Psoas muscle (tissue), 8 donors: ENCODE measurements around the gene MBNL2. TPM values are rescaled to one million over a fixed set of nuclear protein-coding genes. Genes with fewer than 3 reads are reported as not detected.

Experiments
- ATAC-seq, 4 donors: fragments of 200-7000 bp; cut with Tn5 transposase; one replicate each; pipeline ENCODE4 v1.9.1; 2020; ENCODE audit warnings: moderate library complexity in 3 of 4, mild to moderate bottlenecking in 2 of 4
- DNase-seq, 2 donors: peaks; one replicate each; pipeline ENCODE4 v3.0.0-alpha.2; 2020
- H3K27ac ChIP-seq: fragments of 200-600 bp; one replicate; pipeline ENCODE4 v1.8.0; 2022
- H3K27me3 ChIP-seq, 3 donors: fragments of 200-600 bp in 1 of 3; one replicate each; pipeline versions ENCODE4 v1.6.1 to v1.8.0; 2013 to 2022; ENCODE audit warnings: low read length in 2 of 3, mild to moderate bottlenecking in 2 of 3, moderate library complexity in 1 of 3; ENCODE audit not compliant: insufficient read depth in 3 of 3
- H3K36me3 ChIP-seq, 2 donors: fragments of 200-600 bp in 1 of 2; one replicate each; pipeline versions ENCODE4 v1.6.1 to v1.8.0; 2013 to 2022; ENCODE audit warnings: low read depth in 1 of 2, mild to moderate bottlenecking in 1 of 2, moderate library complexity in 1 of 2; ENCODE audit not compliant: insufficient read depth in 1 of 2
- H3K4me1 ChIP-seq: fragments of 200-600 bp; one replicate; pipeline ENCODE4 v1.8.0; 2022
- H3K4me3 ChIP-seq: fragments of 200-600 bp; one replicate; pipeline ENCODE4 v1.8.0; 2022; ENCODE audit warnings: mild to moderate bottlenecking
- H3K9me3 ChIP-seq: fragments of 200-600 bp; one replicate; pipeline ENCODE4 v1.8.0; 2022
- WGBS, 3 donors: extraction: QIAGEN DNeasy Blood & Tissue Kit; methylation state at CpG; one replicate each; pipeline versions ENCODE4 v1.1.6 to v1.1.7; 2013; 5-methylcytosine and 5-hydroxymethylcytosine counted together
- intact Hi-C, 2 donors: fragments of 100-400 bp; cut with DNase I; formaldehyde crosslinking; loops; one replicate each; pipeline versions ENCODE4 v1.11.0 to v1.14.2; 2022
- polyA plus RNA-seq, 3 donors: library from polyadenylated mRNA; stranded (reverse); fragments of 200-250 nt; gene quantifications; one replicate each; pipeline ENCODE4 v1.2.3, GENCODE V29; 2013
- total RNA-seq, 4 donors: library from RNA; stranded (reverse); fragmentation: NEBNext Ultra II Directional in 2 of 4; extraction: Animal tissue kit (Norgen Biotek cat#: 25700) in 2 of 4; gene quantifications; one replicate each; pipeline versions ENCODE4 v1.2.1 to v1.2.4, GENCODE V29; 2021 to 2023
- TF ChIP-seq, protein P1 (sequence below): fragments of 200-600 bp; IDR thresholded peaks from one replicate; pipeline ENCODE4 v1.8.0; 2022; ENCODE audit warnings: antibody characterized with exemption
- donor health status: healthy with polysubstance abuse.
- donor health status: DM: no; HTN: no; CAD: no; lungs with moderate emphysema.
- donor health status: Bipolar disorder and iron deficiency.
- donor health status: healthy.
- donor health status: DM: yes; HTN: yes; CAD: no.
- donor health status: DM: no; HTN: no; CAD: no.
- donor health status: DM: no; HTN: no; CAD: no.
- donor health status: DM: yes; HTN: yes; CAD: no.

The MBNL2 gene
- total and polyA plus RNA-seq, 7 donors: 13.3 to 93.1 (median 61.9) TPM

DNA sequence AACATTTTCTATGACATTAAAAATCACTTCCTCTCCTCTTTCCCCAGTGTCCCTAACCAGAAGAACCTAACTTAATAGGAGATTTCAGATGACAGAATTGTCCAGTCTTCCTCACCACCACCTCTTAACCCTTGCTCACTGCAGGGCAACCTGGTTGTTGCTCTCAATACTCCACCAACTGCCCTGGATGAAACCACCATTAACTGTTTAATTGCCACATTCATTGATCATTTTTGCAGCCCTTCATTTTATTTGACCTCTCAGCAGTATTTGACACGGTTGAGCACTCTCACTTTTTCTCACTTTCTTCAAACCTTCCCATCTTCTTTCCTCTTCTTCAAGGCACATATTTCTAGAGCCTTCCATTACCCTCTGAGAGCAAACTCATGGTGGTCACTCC is 84.0 kb downstream of the MBNL2 start:
- DNase-seq (no peak), ATAC-seq (no peak)
- Histone ChIP-seq H3K27me3 (no peaks in the 10 kb centered on the region), H3K4me3 (no peak overlapping the region), H3K36me3 (no peaks in the 10 kb centered on the region), H3K4me1 (peaks cover 64% of the 10 kb centered on the region), H3K9me3 (no peaks in the 10 kb centered on the region), H3K27ac (peak overlapping the region; percentile 28)
- whole genome bisulfite sequencing, 3 donors: 77 to 88% (median 82%) methylated on average over 1 of the region's 1 CpG
- TF ChIP-seq, protein P1, sequence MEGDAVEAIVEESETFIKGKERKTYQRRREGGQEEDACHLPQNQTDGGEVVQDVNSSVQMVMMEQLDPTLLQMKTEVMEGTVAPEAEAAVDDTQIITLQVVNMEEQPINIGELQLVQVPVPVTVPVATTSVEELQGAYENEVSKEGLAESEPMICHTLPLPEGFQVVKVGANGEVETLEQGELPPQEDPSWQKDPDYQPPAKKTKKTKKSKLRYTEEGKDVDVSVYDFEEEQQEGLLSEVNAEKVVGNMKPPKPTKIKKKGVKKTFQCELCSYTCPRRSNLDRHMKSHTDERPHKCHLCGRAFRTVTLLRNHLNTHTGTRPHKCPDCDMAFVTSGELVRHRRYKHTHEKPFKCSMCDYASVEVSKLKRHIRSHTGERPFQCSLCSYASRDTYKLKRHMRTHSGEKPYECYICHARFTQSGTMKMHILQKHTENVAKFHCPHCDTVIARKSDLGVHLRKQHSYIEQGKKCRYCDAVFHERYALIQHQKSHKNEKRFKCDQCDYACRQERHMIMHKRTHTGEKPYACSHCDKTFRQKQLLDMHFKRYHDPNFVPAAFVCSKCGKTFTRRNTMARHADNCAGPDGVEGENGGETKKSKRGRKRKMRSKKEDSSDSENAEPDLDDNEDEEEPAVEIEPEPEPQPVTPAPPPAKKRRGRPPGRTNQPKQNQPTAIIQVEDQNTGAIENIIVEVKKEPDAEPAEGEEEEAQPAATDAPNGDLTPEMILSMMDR: no peak
- intact Hi-C loops: no loop called here

DNA sequence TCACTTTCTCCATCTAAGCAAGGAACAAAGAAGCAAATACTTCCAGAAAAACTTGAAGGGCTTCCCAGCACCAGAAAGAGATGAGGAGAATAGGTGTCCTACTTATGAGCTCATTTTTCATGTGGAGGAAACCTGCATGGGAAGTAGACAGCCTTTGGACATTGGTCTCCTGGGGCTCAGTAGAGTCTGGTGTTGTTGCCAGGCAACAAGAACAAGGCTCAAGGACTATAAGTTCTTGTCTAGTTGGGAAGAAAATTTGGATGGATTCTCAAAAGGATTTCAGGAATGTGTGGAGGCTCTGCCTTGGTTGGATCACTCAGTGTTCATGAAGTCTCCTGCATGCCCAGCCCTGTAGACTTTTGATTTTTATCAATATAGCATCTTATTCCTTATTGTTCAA is 84.5 kb downstream of the MBNL2 start:
- H3K4me1 ChIP-seq: peaks cover 61% of the 10 kb centered on the region
- no peaks in the 10 kb centered on the region for H3K36me3 ChIP-seq
- no peaks in the 10 kb centered on the region for H3K9me3 ChIP-seq
- intact Hi-C loops: no loop called here
- no peaks in the 10 kb centered on the region for H3K27me3 ChIP-seq
- DNase-seq (no peak), ATAC-seq (peak in 1 of 4 donors; percentile 23)
- TF ChIP-seq, protein P1: no peak
- H3K4me3 ChIP-seq: no peak overlapping the region
- H3K27ac ChIP-seq: no peak overlapping the region

GRCh38 chr13:97307118-97307881 is 85.2 kb downstream of the MBNL2 start:
- H3K4me1 ChIP-seq: peaks cover 59% of the 10 kb centered on the region
- WGBS, 3 donors: 50 to 51% (median 51%) methylated on average over 7 of the region's 7 CpGs

GRCh38 chr13:97307882-97308624 is 85.9 kb downstream of the MBNL2 start:
- TF ChIP-seq, protein P1: no peak
- H3K4me3 ChIP-seq: peak overlapping the region; percentile 15
- no peaks in the 10 kb centered on the region for H3K9me3 ChIP-seq
- 26 to 28% (median 28%) methylated on average over 3 of the region's 3 CpGs for WGBS, 3 donors
- H3K4me1 ChIP-seq: peaks cover 58% of the 10 kb centered on the region
- DNase-seq (no peak), ATAC-seq (peak; percentile 59 to 83 (median 75))
- no peaks in the 10 kb centered on the region for H3K27me3 ChIP-seq
- intact Hi-C loops: no loop called here
- no peaks in the 10 kb centered on the region for H3K36me3 ChIP-seq
- H3K27ac ChIP-seq: peak overlapping the region; percentile 41

More at GRCh38 chr13:97307118-97307881, 85.2 kb downstream of the MBNL2 start:
- Histone ChIP-seq H3K27me3 (no peaks in the 10 kb centered on the region), H3K36me3 (no peaks in the 10 kb centered on the region), H3K27ac (peak overlapping the region; percentile 41), H3K4me3 (peak overlapping the region; percentile 15), H3K9me3 (no peaks in the 10 kb centered on the region)
- ATAC-seq: no peak
- intact Hi-C loops: no loop called here
- TF ChIP-seq, protein P1: no peak
- DNase-seq: no peak
